Measurements from ENCODE around the gene GDAP1L1.
"Not testable (repeated sequence)": the region's sequence is repeated elsewhere in the genome, so short reads cannot be mapped to it uniquely, and the experiment has no call there.

The GDAP1L1 gene

DNA sequence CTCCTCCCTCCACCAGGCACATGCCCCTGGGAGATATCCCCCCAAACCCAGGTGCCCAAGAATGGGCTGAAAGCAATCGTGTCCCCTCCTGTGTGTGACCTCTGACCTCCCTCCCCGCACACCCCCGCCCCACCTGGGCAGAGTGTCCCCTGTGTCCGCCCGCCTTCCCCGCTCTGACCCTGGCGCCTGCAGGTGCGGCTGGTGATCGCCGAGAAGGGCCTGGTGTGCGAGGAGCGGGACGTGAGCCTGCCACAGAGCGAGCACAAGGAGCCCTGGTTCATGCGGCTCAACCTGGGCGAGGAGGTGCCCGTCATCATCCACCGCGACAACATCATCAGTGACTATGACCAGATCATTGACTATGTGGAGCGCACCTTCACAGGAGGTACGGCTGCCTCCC lies 9.9 kb downstream of the GDAP1L1 start:
- DNase-seq: no peak

GRCh38 chr20:44258226-44258890 lies 11.2 kb downstream of the GDAP1L1 start:
- DNase-seq: no peak

DNA sequence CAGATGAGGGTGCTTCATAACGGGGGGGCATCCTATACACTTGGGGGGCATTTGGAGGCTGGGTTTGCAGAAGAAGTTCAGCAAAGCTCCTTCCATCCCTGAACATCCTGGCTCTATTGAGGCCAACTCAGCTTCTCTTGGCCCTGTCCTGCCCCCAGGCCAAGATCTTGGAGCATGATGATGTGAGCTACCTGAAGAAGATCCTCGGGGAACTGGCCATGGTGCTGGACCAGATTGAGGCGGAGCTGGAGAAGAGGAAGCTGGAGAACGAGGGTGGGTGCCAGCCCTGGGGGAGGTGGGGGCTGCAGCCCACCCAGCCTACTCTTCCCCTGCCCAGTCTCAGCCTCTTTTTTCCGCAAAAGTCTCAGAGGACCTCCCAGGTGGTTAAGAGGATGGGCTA lies 17.2 kb downstream of the GDAP1L1 start:
- no peak for DNase-seq

DNA sequence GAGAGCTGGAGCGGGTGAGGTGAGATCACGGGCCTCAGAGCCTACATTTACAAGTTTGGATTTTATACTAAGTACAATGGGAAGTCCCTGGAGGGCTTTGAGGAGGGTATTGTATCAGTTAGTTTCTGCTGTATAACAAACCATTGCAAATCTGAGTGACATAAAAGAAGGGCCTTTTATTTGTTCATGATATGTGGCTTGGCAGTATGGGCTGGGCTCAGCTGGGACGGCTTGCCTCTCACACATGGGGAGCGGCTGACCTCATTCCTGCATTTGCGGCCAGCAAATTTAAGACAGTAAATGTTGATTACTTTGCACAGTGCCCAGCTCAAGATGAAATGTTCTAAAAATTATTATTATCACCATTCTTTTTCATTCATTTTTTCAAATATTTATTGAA lies 21.7 kb downstream of the GDAP1L1 start:
- DNase-seq: no peak

- no peak for DNase-seq
Measured at GRCh38 chr20:44271915-44272663, 25.0 kb downstream of the GDAP1L1 start.

- DNase-seq: no peak
Measured at GRCh38 chr20:44273231-44274215, 26.4 kb downstream of the GDAP1L1 start.

- no peak for DNase-seq
Measured at GRCh38 chr20:44274303-44275017, 27.4 kb downstream of the GDAP1L1 start.

- DNase-seq: no peak
Measured at GRCh38 chr20:44279228-44279627, 32.1 kb downstream of the GDAP1L1 start.

- no peak for DNase-seq
Measured at GRCh38 chr20:44280387-44280786, 33.3 kb downstream of the GDAP1L1 start.

DNA sequence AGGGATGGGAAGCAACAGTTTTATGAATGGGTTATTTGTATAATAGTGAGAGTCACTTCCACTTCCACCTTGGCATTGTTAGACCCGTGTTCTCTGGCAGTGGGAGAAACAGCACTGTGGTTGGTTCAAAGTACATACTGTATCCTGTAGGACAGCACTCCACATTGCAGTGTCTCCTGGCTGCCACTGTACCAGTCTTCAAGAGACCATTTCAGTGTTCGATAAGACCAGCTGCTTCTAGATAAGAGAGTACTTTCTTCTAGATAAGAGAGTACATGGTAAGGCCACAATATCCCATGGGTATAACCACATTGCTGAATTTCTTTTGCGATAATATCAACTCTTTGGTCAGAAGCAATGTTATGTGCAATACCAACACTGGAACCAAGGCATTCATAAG lies 35.1 kb downstream of the GDAP1L1 start:
- DNase-seq: no peak

DNA sequence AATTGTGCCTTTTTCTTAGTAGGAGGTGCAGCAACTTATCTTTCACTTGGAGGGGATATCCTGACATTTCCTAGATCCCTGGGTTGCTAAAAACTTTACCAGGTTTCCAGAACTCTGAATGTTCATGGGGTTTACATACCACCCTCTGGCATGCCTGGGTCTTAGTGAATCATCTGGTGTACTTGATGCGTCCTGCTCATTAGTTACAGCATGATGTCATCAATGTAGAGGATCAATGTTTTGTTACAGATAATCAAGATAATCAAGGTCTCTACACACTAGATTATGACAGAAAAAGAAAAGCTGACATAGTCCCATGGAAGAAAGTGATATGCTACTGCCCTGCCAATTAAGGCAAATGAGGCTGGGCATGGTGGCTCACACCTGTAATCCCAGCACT lies 36.9 kb downstream of the GDAP1L1 start:
- no peak for DNase-seq

DNA sequence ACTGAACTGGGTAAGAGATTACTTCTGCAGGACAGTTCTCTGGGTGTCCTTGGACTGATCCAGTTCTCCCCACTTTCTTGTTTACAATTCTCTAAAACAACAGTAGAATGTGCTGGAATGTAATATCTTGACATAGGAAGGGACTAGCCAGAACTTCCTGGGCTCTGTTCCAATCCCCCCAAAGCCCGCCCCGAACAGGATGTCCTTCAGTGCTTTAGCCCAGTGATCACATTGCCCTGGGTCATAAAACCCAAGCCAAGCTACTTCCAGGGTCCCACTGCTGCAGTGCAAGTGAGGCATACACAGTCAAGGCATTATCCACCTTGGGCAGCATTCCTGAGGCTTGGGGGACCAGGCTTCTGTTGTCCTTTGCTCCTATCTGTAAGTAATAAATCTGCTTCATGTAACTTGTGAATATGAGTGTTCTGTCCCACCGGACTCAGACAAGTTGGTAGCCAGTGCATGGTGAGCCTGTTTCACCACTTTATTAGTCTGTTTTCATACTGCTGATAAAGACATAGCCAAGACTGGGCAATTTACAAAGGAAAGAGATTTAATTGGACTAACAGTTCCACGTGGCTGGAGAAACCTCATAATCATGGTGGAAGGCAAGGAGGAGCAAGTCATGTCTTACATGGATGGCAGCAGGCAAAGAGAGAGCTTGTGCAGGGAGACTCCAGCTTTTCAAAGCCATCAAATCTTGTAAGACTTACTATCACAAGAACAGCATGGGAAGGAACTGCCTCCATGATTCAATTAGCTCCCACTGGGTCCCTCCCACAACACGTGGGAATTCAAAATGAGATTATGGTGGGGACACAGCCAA lies 40.4 kb downstream of the GDAP1L1 start:
- DNase-seq: no peak

DNA sequence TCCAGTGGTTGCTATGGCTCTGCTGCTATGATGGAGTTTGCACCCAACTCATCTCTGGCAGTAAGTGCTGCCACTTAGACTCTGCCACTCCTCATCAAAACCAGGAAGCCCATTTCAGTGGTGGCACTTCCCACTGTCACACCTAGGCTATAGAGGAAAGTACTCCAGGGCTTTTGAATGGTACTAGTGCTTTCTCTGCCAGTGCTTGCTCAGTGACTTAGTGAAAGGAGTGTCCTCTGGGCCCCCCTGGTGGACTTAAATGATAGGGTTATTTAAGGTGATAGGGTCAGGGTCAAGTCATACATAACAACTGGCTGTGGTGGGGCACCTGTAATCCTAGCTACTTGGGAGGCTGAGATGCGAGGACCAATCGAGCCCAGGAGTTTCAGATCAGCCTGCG lies 41.1 kb downstream of the GDAP1L1 start:
- no peak for DNase-seq

- DNase-seq: no peak
Measured at GRCh38 chr20:44291754-44292153, 44.6 kb downstream of the GDAP1L1 start.

GRCh38 chr20:44296011-44296410 lies 48.9 kb downstream of the GDAP1L1 start:
- no peak for DNase-seq

DNA sequence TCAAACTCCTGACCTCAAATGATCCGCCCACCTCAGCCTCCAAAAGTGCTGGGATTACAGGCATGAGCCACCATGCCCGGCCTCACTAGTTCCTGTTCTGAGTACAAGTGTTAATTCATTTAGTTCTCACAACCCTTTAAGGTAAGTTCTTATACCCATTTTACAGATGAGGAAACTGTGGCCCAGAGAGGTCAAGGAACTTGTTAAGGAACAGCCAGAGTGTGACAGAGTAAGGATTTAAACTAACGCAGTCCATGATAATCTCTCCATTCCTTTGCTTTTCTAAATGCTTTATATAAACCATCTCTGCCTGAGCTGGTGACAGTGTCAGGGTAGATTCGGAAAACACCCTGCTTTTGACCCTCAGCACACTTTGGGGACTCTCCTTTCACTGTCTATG lies 50.6 kb downstream of the GDAP1L1 start:
- no peak for DNase-seq

- not testable (repeated sequence) for DNase-seq
Measured at GRCh38 chr20:44299011-44299535, 52.0 kb downstream of the GDAP1L1 start.

DNA sequence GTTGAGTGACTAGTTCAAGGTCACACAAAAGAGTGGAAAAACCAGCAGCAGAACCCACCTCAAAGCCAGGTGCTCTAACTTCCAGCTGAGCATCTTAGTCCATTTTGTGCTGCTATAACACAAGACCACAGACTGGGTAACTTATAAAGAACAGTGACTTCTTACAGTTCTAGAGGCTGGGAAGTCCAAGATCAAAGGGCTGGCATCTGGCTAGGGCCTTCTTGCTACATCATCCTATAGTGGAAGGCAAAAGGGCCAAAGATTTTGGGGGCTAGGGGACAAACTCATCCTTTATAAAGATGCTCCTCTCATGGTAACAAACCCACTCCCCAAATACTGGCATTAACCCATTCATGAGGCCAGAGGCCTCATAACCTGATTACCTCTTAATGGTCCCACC lies 54.2 kb downstream of the GDAP1L1 start:
- DNase-seq: no peak

- no peak for DNase-seq
Measured at GRCh38 chr20:44302026-44302669, 55.0 kb downstream of the GDAP1L1 start.

- DNase-seq: no peak
Measured at GRCh38 chr20:44302736-44303135, 55.6 kb downstream of the GDAP1L1 start.

GRCh38 chr20:44304383-44304782 lies 57.3 kb downstream of the GDAP1L1 start:
- DNase-seq: no peak
